ENCODE data around the gene ABTB1. TPM values are rescaled to one million over a fixed set of nuclear protein-coding genes. Genes with fewer than 3 reads are reported as not detected.
"Not testable (repeated sequence)": the region's sequence is repeated elsewhere in the genome, so short reads cannot be mapped to it uniquely, and the experiment has no call there.

The ABTB1 gene
- polyA plus RNA-seq, 4 donors = 19.2 to 49.4 (median 30.1) TPM

- Histone ChIP-seq H3K4me1 (ENCODE audit: control insufficient read depth in 3 of 3, insufficient read depth in 2 of 3, low read depth in 1 of 3, low read length in 2 of 3) (no peaks in the 10 kb centered on the region), H3K27ac (ENCODE audit: low read depth in 1 of 3, low read length in 2 of 3) (no peak overlapping the region), H3K4me3 (ENCODE audit: low read depth in 1 of 3, low read length in 3 of 3) (no peak overlapping the region), H3K36me3 (ENCODE audit: control insufficient read depth in 3 of 3, insufficient read depth in 2 of 3, low read depth in 1 of 3, low read length in 3 of 3) (no peaks in the 10 kb centered on the region), H3K9me3 (ENCODE audit: control insufficient read depth in 2 of 2, insufficient read depth in 1 of 2, low read depth in 1 of 2, low read length in 1 of 2) (no peaks in the 10 kb centered on the region), H3K27me3 (ENCODE audit: control insufficient read depth in 3 of 3, insufficient read depth in 3 of 3, low read length in 3 of 3) (no peaks in the 10 kb centered on the region)
- FAIRE-seq (no peak), DNase-seq (peak; percentile 41 to 61)
- WGBS, 3 donors = 67 to 77% (median 72%) methylated on average over 13 of the region's 13 CpGs
Observed at GRCh38 chr3:127652246-127652995, 20.3 kb upstream of the ABTB1 start.

- Histone ChIP-seq H3K9me3 (ENCODE audit: control insufficient read depth in 2 of 2, insufficient read depth in 1 of 2, low read depth in 1 of 2, low read length in 1 of 2) (no peaks in the 10 kb centered on the region), H3K27me3 (ENCODE audit: control insufficient read depth in 3 of 3, insufficient read depth in 3 of 3, low read length in 3 of 3) (no peaks in the 10 kb centered on the region), H3K4me1 (ENCODE audit: control insufficient read depth in 3 of 3, insufficient read depth in 2 of 3, low read depth in 1 of 3, low read length in 2 of 3) (no peaks in the 10 kb centered on the region), H3K36me3 (ENCODE audit: control insufficient read depth in 3 of 3, insufficient read depth in 2 of 3, low read depth in 1 of 3, low read length in 3 of 3) (no peaks in the 10 kb centered on the region), H3K27ac (ENCODE audit: low read depth in 1 of 3, low read length in 2 of 3) (no peak overlapping the region), H3K4me3 (ENCODE audit: low read depth in 1 of 3, low read length in 3 of 3) (no peak overlapping the region)
- DNase-seq = no peak
- 74 to 82% (median 81%) methylated on average over 4 of the region's 4 CpGs for WGBS, 3 donors
- no peak for FAIRE-seq
Observed at GRCh38 chr3:127654374-127654773, 18.4 kb upstream of the ABTB1 start.

GRCh38 chr3:127654993-127655392 lies 17.8 kb upstream of the ABTB1 start:
- H3K27me3 ChIP-seq (ENCODE audit: control insufficient read depth in 3 of 3, insufficient read depth in 3 of 3, low read length in 3 of 3); H3K4me3 ChIP-seq (ENCODE audit: low read depth in 1 of 3, low read length in 3 of 3); DNase-seq; H3K9me3 ChIP-seq (ENCODE audit: control insufficient read depth in 2 of 2, insufficient read depth in 1 of 2, low read depth in 1 of 2, low read length in 1 of 2); H3K27ac ChIP-seq (ENCODE audit: low read depth in 1 of 3, low read length in 2 of 3); H3K4me1 ChIP-seq (ENCODE audit: control insufficient read depth in 3 of 3, insufficient read depth in 2 of 3, low read depth in 1 of 3, low read length in 2 of 3); FAIRE-seq; H3K36me3 ChIP-seq (ENCODE audit: control insufficient read depth in 3 of 3, insufficient read depth in 2 of 3, low read depth in 1 of 3, low read length in 3 of 3): not testable (repeated sequence)
- 87 to 95% (median 93%) methylated on average over 6 of the region's 6 CpGs for WGBS, 3 donors

GRCh38 chr3:127655641-127656040 lies 17.1 kb upstream of the ABTB1 start:
- peaks cover 0 to 4% (median 0%) of the 10 kb centered on the region in 3 donors for H3K36me3 ChIP-seq (ENCODE audit: control insufficient read depth in 3 of 3, insufficient read depth in 2 of 3, low read depth in 1 of 3, low read length in 3 of 3)
- no peaks in the 10 kb centered on the region for H3K27me3 ChIP-seq (ENCODE audit: control insufficient read depth in 3 of 3, insufficient read depth in 3 of 3, low read length in 3 of 3)
- WGBS, 3 donors = 75 to 88% (median 88%) methylated on average over 3 of the region's 3 CpGs
- H3K4me1 ChIP-seq (ENCODE audit: control insufficient read depth in 3 of 3, insufficient read depth in 2 of 3, low read depth in 1 of 3, low read length in 2 of 3) = no peaks in the 10 kb centered on the region
- H3K27ac ChIP-seq (ENCODE audit: low read depth in 1 of 3, low read length in 2 of 3) = no peak overlapping the region
- H3K4me3 ChIP-seq (ENCODE audit: low read depth in 1 of 3, low read length in 3 of 3) = no peak overlapping the region
- DNase-seq (no peak), FAIRE-seq (no peak)
- H3K9me3 ChIP-seq (ENCODE audit: control insufficient read depth in 2 of 2, insufficient read depth in 1 of 2, low read depth in 1 of 2, low read length in 1 of 2) = no peaks in the 10 kb centered on the region

GRCh38 chr3:127656906-127657305 lies 15.8 kb upstream of the ABTB1 start:
- DNase-seq (no peak), FAIRE-seq (no peak)
- 91 to 96% (median 91%) methylated on average over 8 of the region's 8 CpGs for WGBS, 3 donors

GRCh38 chr3:127658234-127658633 lies 14.5 kb upstream of the ABTB1 start:
- no peaks in the 10 kb centered on the region for H3K4me1 ChIP-seq (ENCODE audit: control insufficient read depth in 3 of 3, insufficient read depth in 2 of 3, low read depth in 1 of 3, low read length in 2 of 3)
- FAIRE-seq (no peak), DNase-seq (no peak)
- H3K36me3 ChIP-seq (ENCODE audit: control insufficient read depth in 3 of 3, insufficient read depth in 2 of 3, low read depth in 1 of 3, low read length in 3 of 3) = peaks cover 0 to 9% (median 0%) of the 10 kb centered on the region in 3 donors
- H3K4me3 ChIP-seq (ENCODE audit: low read depth in 1 of 3, low read length in 3 of 3) = no peak overlapping the region
- no peak overlapping the region for H3K27ac ChIP-seq (ENCODE audit: low read depth in 1 of 3, low read length in 2 of 3)
- no peaks in the 10 kb centered on the region for H3K27me3 ChIP-seq (ENCODE audit: control insufficient read depth in 3 of 3, insufficient read depth in 3 of 3, low read length in 3 of 3)
- 70 to 84% (median 74%) methylated on average over 1 of the region's 1 CpG for WGBS, 3 donors
- H3K9me3 ChIP-seq (ENCODE audit: control insufficient read depth in 2 of 2, insufficient read depth in 1 of 2, low read depth in 1 of 2, low read length in 1 of 2) = no peaks in the 10 kb centered on the region

More at GRCh38 chr3:127656906-127657305, 15.8 kb upstream of the ABTB1 start:
- no peaks in the 10 kb centered on the region for H3K27me3 ChIP-seq (ENCODE audit: control insufficient read depth in 3 of 3, insufficient read depth in 3 of 3, low read length in 3 of 3)
- H3K36me3 ChIP-seq (ENCODE audit: control insufficient read depth in 3 of 3, insufficient read depth in 2 of 3, low read depth in 1 of 3, low read length in 3 of 3) = peaks cover 0 to 9% (median 0%) of the 10 kb centered on the region in 3 donors
- no peak overlapping the region for H3K27ac ChIP-seq (ENCODE audit: low read depth in 1 of 3, low read length in 2 of 3)
- H3K9me3 ChIP-seq (ENCODE audit: control insufficient read depth in 2 of 2, insufficient read depth in 1 of 2, low read depth in 1 of 2, low read length in 1 of 2) = no peaks in the 10 kb centered on the region
- no peak overlapping the region for H3K4me3 ChIP-seq (ENCODE audit: low read depth in 1 of 3, low read length in 3 of 3)
- no peaks in the 10 kb centered on the region for H3K4me1 ChIP-seq (ENCODE audit: control insufficient read depth in 3 of 3, insufficient read depth in 2 of 3, low read depth in 1 of 3, low read length in 2 of 3)

- no peak overlapping the region for H3K27ac ChIP-seq (ENCODE audit: low read depth in 1 of 3, low read length in 2 of 3)
- no peaks in the 10 kb centered on the region for H3K4me1 ChIP-seq (ENCODE audit: control insufficient read depth in 3 of 3, insufficient read depth in 2 of 3, low read depth in 1 of 3, low read length in 2 of 3)
- H3K27me3 ChIP-seq (ENCODE audit: control insufficient read depth in 3 of 3, insufficient read depth in 3 of 3, low read length in 3 of 3) = no peaks in the 10 kb centered on the region
- H3K4me3 ChIP-seq (ENCODE audit: low read depth in 1 of 3, low read length in 3 of 3) = no peak overlapping the region
- 92 to 95% (median 94%) methylated on average over 10 of the region's 10 CpGs for whole genome bisulfite sequencing, 3 donors
- no peaks in the 10 kb centered on the region for H3K9me3 ChIP-seq (ENCODE audit: control insufficient read depth in 2 of 2, insufficient read depth in 1 of 2, low read depth in 1 of 2, low read length in 1 of 2)
- H3K36me3 ChIP-seq (ENCODE audit: control insufficient read depth in 3 of 3, insufficient read depth in 2 of 3, low read depth in 1 of 3, low read length in 3 of 3) = peaks cover 0 to 9% (median 0%) of the 10 kb centered on the region in 3 donors
- FAIRE-seq (no peak), DNase-seq (no peak)
Observed at GRCh38 chr3:127660621-127661251, 12.0 kb upstream of the ABTB1 start.

- FAIRE-seq = no peak
- WGBS, 3 donors = 94 to 99% (median 98%) methylated on average over 4 to 5 of the region's 5 CpGs
- peaks cover 0 to 9% (median 0%) of the 10 kb centered on the region in 3 donors for H3K36me3 ChIP-seq (ENCODE audit: control insufficient read depth in 3 of 3, insufficient read depth in 2 of 3, low read depth in 1 of 3, low read length in 3 of 3)
Observed at GRCh38 chr3:127661600-127661999, 11.2 kb upstream of the ABTB1 start.

More at GRCh38 chr3:127661600-127661999, 11.2 kb upstream of the ABTB1 start:
- H3K4me3 ChIP-seq (ENCODE audit: low read depth in 1 of 3, low read length in 3 of 3) = no peak overlapping the region
- DNase-seq = no peak
- no peaks in the 10 kb centered on the region for H3K4me1 ChIP-seq (ENCODE audit: control insufficient read depth in 3 of 3, insufficient read depth in 2 of 3, low read depth in 1 of 3, low read length in 2 of 3)
- no peaks in the 10 kb centered on the region for H3K9me3 ChIP-seq (ENCODE audit: control insufficient read depth in 2 of 2, insufficient read depth in 1 of 2, low read depth in 1 of 2, low read length in 1 of 2)
- H3K27me3 ChIP-seq (ENCODE audit: control insufficient read depth in 3 of 3, insufficient read depth in 3 of 3, low read length in 3 of 3) = no peaks in the 10 kb centered on the region
- no peak overlapping the region for H3K27ac ChIP-seq (ENCODE audit: low read depth in 1 of 3, low read length in 2 of 3)

Measured in small intestine (tissue), 7 donors.